K562 (cell line): Measurements from ENCODE around the gene EFNA5. TPM values are rescaled to one million over a fixed set of nuclear protein-coding genes. Genes with fewer than 3 reads are reported as not detected.

Experiments
- MGA ChIP-seq: fragments of 450-650 bp; IDR thresholded peaks from 2 replicates; pipeline ENCODE4 v1.6.1; 2016; ENCODE audit warnings: mild to moderate bottlenecking, moderate library complexity
- polyA plus RNA-seq, 8 experiments: library from polyadenylated mRNA; depleted of rRNA in 4 of 8; stranded (reverse) in 5 of 8; unstranded in 3 of 8; fragments of >200 nt; fragmentation: Nextera tagmentation in 2 of 8; fragmentation: Illumina TruSeq in 1 of 8; extraction: Ambion mirVana in 2 of 8; extraction: Trizol in 1 of 8; gene quantifications; 2 replicates each; pipeline versions ENCODE4 v1.2.1 to v1.2.3, GENCODE V29; 2011 to 2014; ENCODE audit warnings: inconsistent platforms in 1 of 8, missing spikeins in 1 of 8
- total RNA-seq, 7 experiments: library from RNA; depleted of rRNA in 6 of 7; stranded (reverse); fragments of >200 nt in 6 of 7; fragmentation: Illumina TruSeq in 2 of 7; extraction: Trizol in 2 of 7; gene quantifications; 2 replicates each; pipeline versions ENCODE4 v1.2.1 to v1.2.3, GENCODE V29; 2011 to 2021; ENCODE audit warnings: low replicate concordance in 1 of 7

EFNA5 gene
- total and polyA plus RNA-seq, 9 of the 15 experiments (the other 6 are each of a cell fraction or from before 2014, with no cell fraction given): 0.20 TPM; not detected in 8

- no peak for TF ChIP-seq MGA
Observed at GRCh38 chr5:107580889-107581820, 89.6 kb downstream of the EFNA5 start (continued).
